Measurements from ENCODE around the gene LOXL1.
A peak's percentile ranks its signal among the peaks of the same experiment; 100 is the strongest.

Gene LOXL1

GRCh38 chr15:73987681-73988444 lies 61.6 kb downstream of the LOXL1 start:
- no peak overlapping the region for H3K4me3 ChIP-seq (ENCODE audit: low read depth, low read length)
- in situ Hi-C loops (cut with HindIII; ENCODE audit: low sequenced_read_pairs): loop anchor here (25.0 kb wide), 1 partner anchor 324 kb away; no protein-coding TSS in a partner anchor
- TF ChIP-seq, protein P1, sequence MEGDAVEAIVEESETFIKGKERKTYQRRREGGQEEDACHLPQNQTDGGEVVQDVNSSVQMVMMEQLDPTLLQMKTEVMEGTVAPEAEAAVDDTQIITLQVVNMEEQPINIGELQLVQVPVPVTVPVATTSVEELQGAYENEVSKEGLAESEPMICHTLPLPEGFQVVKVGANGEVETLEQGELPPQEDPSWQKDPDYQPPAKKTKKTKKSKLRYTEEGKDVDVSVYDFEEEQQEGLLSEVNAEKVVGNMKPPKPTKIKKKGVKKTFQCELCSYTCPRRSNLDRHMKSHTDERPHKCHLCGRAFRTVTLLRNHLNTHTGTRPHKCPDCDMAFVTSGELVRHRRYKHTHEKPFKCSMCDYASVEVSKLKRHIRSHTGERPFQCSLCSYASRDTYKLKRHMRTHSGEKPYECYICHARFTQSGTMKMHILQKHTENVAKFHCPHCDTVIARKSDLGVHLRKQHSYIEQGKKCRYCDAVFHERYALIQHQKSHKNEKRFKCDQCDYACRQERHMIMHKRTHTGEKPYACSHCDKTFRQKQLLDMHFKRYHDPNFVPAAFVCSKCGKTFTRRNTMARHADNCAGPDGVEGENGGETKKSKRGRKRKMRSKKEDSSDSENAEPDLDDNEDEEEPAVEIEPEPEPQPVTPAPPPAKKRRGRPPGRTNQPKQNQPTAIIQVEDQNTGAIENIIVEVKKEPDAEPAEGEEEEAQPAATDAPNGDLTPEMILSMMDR (IDR thresholded peaks at IDR 0.05; ENCODE audit: low read depth, low read length, missing control alignments): no peak
- DNase-seq (ENCODE audit: low read depth): no peak

DNA sequence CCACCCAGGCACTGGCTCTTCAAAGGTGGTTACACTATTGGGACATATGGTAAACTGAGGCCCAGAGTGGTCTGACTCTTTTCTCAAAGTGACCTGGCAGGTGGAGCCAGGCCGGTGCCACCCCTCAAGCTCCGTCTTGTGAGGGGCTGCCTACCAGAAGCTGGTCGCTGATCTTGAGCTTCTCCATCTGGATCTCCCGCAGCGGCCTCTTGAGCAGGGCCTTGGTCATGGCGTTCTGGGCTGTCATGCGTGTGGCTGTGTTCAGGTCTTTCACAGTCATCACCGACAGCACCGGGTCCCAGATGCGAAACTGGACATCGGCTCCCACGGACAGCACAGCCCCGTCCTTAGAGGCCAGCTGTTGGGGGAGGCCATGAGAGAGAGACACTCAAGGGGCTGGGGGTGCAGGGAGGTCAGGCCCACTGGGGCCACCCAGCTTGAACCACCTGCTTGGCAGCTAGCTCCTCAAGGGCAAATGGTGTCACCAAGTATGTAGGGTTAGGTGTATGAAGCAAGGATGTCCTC lies 62.2 kb downstream of the LOXL1 start:
- DNase-seq (ENCODE audit: low read depth): no peak
- no peak overlapping the region for H3K4me3 ChIP-seq (ENCODE audit: low read depth, low read length)
- TF ChIP-seq, protein P1 (IDR thresholded peaks at IDR 0.05; ENCODE audit: low read depth, low read length, missing control alignments): no peak
- in situ Hi-C loops (cut with HindIII; ENCODE audit: low sequenced_read_pairs): loop anchor here (25.0 kb wide), 1 partner anchor 324 kb away; no protein-coding TSS in a partner anchor

GRCh38 chr15:73989001-73989798 lies 62.9 kb downstream of the LOXL1 start:
- H3K4me3 ChIP-seq (ENCODE audit: low read depth, low read length): no peak overlapping the region
- peak; percentile 60 for DNase-seq (ENCODE audit: low read depth)
- in situ Hi-C loops (cut with HindIII; ENCODE audit: low sequenced_read_pairs): loop anchor here (25.0 kb wide), 1 partner anchor 323 kb away; no protein-coding TSS in a partner anchor
- TF ChIP-seq, protein P1 (IDR thresholded peaks at IDR 0.05; ENCODE audit: low read depth, low read length, missing control alignments): no peak

DNA sequence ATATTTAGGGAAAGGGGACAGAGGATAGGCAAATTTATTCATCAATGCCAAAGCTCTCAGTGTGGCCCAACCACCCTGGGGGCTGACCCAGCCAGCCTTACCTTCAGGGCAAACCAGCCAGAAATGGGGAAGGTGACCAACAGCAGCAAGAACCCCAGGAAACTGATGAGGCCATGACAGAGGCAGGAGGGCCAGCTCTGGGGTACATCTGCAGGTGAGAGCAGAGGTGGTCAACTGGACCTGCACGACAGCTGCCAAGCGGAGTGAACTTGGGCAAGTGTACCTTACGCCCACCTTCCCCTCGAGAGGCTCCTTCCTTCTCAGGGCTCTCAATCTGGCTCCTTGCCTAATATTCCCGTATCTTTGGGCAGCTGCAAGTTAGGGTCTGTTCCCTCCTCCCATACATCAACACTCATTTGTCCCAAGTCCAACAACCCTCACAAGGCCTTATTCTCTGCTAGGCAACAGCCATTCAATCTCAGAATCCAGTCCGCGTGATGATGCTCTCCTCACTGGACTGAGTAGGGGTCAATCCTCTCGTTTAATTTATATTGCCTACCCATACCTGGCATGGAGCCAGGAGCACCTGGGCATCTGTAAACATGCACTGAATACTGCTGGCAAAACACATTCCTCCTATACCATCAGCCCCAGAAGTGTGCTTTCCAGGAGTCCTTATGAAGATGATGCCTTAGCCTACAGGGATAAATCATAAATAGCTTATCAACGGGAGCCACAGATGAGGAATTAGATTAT lies 64.2 kb downstream of the LOXL1 start:
- TF ChIP-seq, protein P1 (IDR thresholded peaks at IDR 0.05; ENCODE audit: low read depth, low read length, missing control alignments): no peak
- DNase-seq (ENCODE audit: low read depth): no peak
- no peak overlapping the region for H3K4me3 ChIP-seq (ENCODE audit: low read depth, low read length)
- in situ Hi-C loops (cut with HindIII; ENCODE audit: low sequenced_read_pairs): loop anchor here (5.0 to 25.0 kb wide), 2 partner anchors 52 to 322 kb away; no protein-coding TSS in a partner anchor

GRCh38 chr15:73991260-73991659 lies 65.0 kb downstream of the LOXL1 start:
- TF ChIP-seq, protein P1 (IDR thresholded peaks at IDR 0.05; ENCODE audit: low read depth, low read length, missing control alignments): no peak
- in situ Hi-C loops (cut with HindIII; ENCODE audit: low sequenced_read_pairs): loop anchor here (5.0 to 25.0 kb wide), 2 partner anchors 51 to 321 kb away; no protein-coding TSS in a partner anchor
- peak overlapping the region; percentile 68 for H3K4me3 ChIP-seq (ENCODE audit: low read depth, low read length)
- no peak for DNase-seq (ENCODE audit: low read depth)
